SH-SY5Y (cell line): ENCODE results near the gene HSPG2.

Source experiments
- GATA2 ChIP-seq: IDR thresholded peaks from 2 replicates; pipeline ENCODE4 v1.6.1; 2011; ENCODE audit warnings: mild to moderate bottlenecking, low read depth, low read length
- GATA3 ChIP-seq: IDR thresholded peaks from 2 replicates; pipeline ENCODE4 v1.6.1; 2011; ENCODE audit warnings: low read depth, mild to moderate bottlenecking, low read length, moderate library complexity

Gene HSPG2

GRCh38 chr1:21855257-21856096 is 81.6 kb downstream of the HSPG2 start:
- TF ChIP-seq GATA3 = no peak
- no peak for TF ChIP-seq GATA2

- TF ChIP-seq GATA2 = no peak
- TF ChIP-seq GATA3 = no peak
Observed at GRCh38 chr1:21854751-21855131, 82.4 kb downstream of the HSPG2 start.

DNA sequence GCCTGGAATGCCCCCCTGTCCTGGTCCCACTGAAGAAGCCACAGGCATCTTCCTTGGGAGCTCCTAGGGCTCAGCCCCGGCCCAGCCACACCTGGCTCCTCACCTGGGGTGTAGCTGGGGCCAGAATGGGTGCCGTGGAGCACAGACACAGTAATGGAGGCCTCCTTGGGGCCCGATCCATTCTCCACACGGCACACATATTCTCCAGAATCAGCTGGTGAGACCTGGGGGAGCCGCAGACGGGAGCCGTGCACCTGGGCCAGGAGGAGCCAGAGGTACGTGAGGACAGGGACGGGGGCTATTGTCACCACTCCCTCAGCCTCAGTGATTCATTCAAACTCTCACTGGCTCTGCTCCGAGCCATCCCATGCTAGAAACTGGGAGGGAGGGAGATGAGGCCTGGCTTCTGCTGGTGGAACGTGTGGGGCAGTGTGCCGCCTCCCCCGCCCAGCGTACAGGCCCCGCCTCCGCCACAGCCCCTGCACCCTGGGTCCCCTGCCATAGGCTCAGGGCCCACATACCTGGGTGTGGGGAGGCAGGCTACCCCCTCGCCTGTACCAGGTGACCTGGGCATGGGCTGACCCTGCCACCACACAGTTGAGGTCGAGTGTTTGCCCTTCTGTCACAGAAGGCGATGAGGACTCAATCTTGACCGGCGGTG is 82.9 kb downstream of the HSPG2 start:
- no peak for TF ChIP-seq GATA2
- TF ChIP-seq GATA3 = no peak

- TF ChIP-seq GATA3 = no peak
- TF ChIP-seq GATA2 = no peak
Observed at GRCh38 chr1:21853131-21853427, 84.0 kb downstream of the HSPG2 start.

GRCh38 chr1:21852282-21853130 is 84.6 kb downstream of the HSPG2 start:
- TF ChIP-seq GATA3 (no peak), GATA2 (no peak)

GRCh38 chr1:21851430-21852250 is 85.5 kb downstream of the HSPG2 start:
- no peak for TF ChIP-seq GATA3
- no peak for TF ChIP-seq GATA2

GRCh38 chr1:21849909-21850576 is 87.1 kb downstream of the HSPG2 start:
- no peak for TF ChIP-seq GATA2
- TF ChIP-seq GATA3 = no peak

DNA sequence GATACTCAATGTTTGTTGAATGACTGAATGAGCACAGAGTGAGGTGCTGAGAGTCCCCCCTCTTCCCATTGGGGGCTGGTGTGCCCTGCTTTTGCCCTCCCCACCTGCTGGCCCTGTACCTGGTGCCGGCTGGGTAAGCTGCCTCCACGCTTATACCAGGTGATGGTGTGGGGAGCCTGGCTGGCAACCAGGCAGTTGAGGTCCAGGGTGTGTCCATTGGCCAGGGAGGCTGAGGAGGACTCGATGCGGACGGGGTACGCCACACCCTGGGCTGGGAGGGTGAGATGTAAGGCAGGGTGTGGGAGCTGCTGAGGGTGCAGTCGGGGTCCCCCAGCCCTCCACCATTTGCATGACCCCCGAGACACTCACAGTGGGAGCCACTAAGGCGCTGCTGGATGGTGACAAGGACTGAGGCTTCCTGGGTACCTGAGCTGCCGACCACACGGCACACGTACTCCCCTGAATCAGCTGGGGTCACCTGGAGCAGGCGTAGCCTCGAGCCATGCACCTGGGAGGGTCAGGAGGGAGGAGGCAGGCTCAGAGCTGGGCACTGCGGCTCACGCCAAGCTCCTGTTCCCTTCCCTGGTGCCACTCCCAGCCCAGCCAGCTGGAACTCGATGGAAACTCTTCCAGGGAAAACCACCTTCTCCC is 88.5 kb downstream of the HSPG2 start:
- TF ChIP-seq GATA2 = no peak
- no peak for TF ChIP-seq GATA3

- no peak for TF ChIP-seq GATA3
- no peak for TF ChIP-seq GATA2
Observed at GRCh38 chr1:21847223-21848205, 89.6 kb downstream of the HSPG2 start.

GRCh38 chr1:21845646-21846641 is 91.2 kb downstream of the HSPG2 start:
- TF ChIP-seq GATA2 = no peak
- no peak for TF ChIP-seq GATA3

- no peak for TF ChIP-seq GATA3
- no peak for TF ChIP-seq GATA2
Observed at GRCh38 chr1:21843996-21844395, 93.1 kb downstream of the HSPG2 start.
